Stimulated activated CD8-positive, alpha-beta memory T cell treated with anti-CD3 and anti-CD28 coated beads, Interleukin-7, amount 100 ng/mL, for 48 hours (primary cell): ENCODE data around the gene PTPRF.
"Not testable (repeated sequence)": the region's sequence is repeated elsewhere in the genome, so short reads cannot be mapped to it uniquely, and the experiment has no call there.

Experiments
- DNase-seq, 2 donors: peaks; one replicate each; pipeline ENCODE4 v3.0.0-alpha.2; 2020; ENCODE audit warnings: low read depth in 1 of 2; ENCODE audit errors: extremely low read depth in 1 of 2

PTPRF gene

GRCh38 chr1:43621386-43621785 lies 90.7 kb downstream of the PTPRF start:
- no peak for DNase-seq

- DNase-seq = no peak
Measured at GRCh38 chr1:43621861-43622260, 91.2 kb downstream of the PTPRF start.

GRCh38 chr1:43622471-43622870 lies 91.8 kb downstream of the PTPRF start:
- DNase-seq = no peak

- no peak for DNase-seq
Measured at GRCh38 chr1:43622901-43623780, 92.5 kb downstream of the PTPRF start.

GRCh38 chr1:43625063-43625780 lies 94.5 kb downstream of the PTPRF start:
- no peak for DNase-seq

GRCh38 chr1:43632135-43632670 lies 101.5 kb downstream of the PTPRF start:
- no peak for DNase-seq

GRCh38 chr1:43634721-43635120 lies 104.0 kb downstream of the PTPRF start:
- DNase-seq = no peak

GRCh38 chr1:43636006-43636641 lies 105.4 kb downstream of the PTPRF start:
- no peak for DNase-seq

GRCh38 chr1:43637267-43637666 lies 106.6 kb downstream of the PTPRF start:
- no peak for DNase-seq

GRCh38 chr1:43638381-43638780 lies 107.7 kb downstream of the PTPRF start:
- not testable (repeated sequence) for DNase-seq

GRCh38 chr1:43639976-43640794 lies 109.5 kb downstream of the PTPRF start:
- DNase-seq = no peak

- no peak for DNase-seq
Measured at GRCh38 chr1:43644558-43644957, 113.9 kb downstream of the PTPRF start.

- no peak for DNase-seq
Measured at GRCh38 chr1:43645461-43645860, 114.8 kb downstream of the PTPRF start.

GRCh38 chr1:43647331-43647730 lies 116.6 kb downstream of the PTPRF start:
- DNase-seq = not testable (repeated sequence)

GRCh38 chr1:43648221-43648847 lies 117.7 kb downstream of the PTPRF start:
- DNase-seq = no peak

- no peak for DNase-seq
Measured at GRCh38 chr1:43648876-43649477, 118.3 kb downstream of the PTPRF start.

- peak; percentile 76 to 93 for DNase-seq
Measured at GRCh38 chr1:43650310-43651085, 119.8 kb downstream of the PTPRF start.

GRCh38 chr1:43651188-43651587 lies 120.5 kb downstream of the PTPRF start:
- DNase-seq = no peak

GRCh38 chr1:43651902-43652301 lies 121.2 kb downstream of the PTPRF start:
- no peak for DNase-seq
